Dedifferentiated amniotic fluid mesenchymal stem cell (primary cell): ENCODE measurements around the gene MAD1L1.

Source experiments
- DNase-seq: peaks from one replicate; pipeline ENCODE4 v3.0.0-alpha.2; 2016; ENCODE audit errors: extremely low spot score

MAD1L1 gene

GRCh38 chr7:2140216-2141020 is 92.3 kb downstream of the MAD1L1 start:
- no peak for DNase-seq

GRCh38 chr7:2139004-2139699 is 93.6 kb downstream of the MAD1L1 start:
- no peak for DNase-seq

- DNase-seq = no peak
Observed at GRCh38 chr7:2138146-2138765, 94.5 kb downstream of the MAD1L1 start.

- no peak for DNase-seq
Observed at GRCh38 chr7:2134740-2135139, 98.0 kb downstream of the MAD1L1 start.

GRCh38 chr7:2132243-2132642 is 100.5 kb downstream of the MAD1L1 start:
- DNase-seq = no peak

- DNase-seq = no peak
Observed at GRCh38 chr7:2131800-2132199, 100.9 kb downstream of the MAD1L1 start.

GRCh38 chr7:2131341-2131740 is 101.4 kb downstream of the MAD1L1 start:
- DNase-seq = no peak

- no peak for DNase-seq
Observed at GRCh38 chr7:2130096-2130375, 102.7 kb downstream of the MAD1L1 start.

- no peak for DNase-seq
Observed at GRCh38 chr7:2129323-2130095, 103.2 kb downstream of the MAD1L1 start.

GRCh38 chr7:2128601-2129322 is 104.0 kb downstream of the MAD1L1 start:
- DNase-seq = no peak

- no peak for DNase-seq
Observed at GRCh38 chr7:2126621-2127020, 106.1 kb downstream of the MAD1L1 start.

GRCh38 chr7:2125931-2126330 is 106.8 kb downstream of the MAD1L1 start:
- no peak for DNase-seq

- no peak for DNase-seq
Observed at GRCh38 chr7:2124604-2125345, 108.0 kb downstream of the MAD1L1 start.

- no peak for DNase-seq
Observed at GRCh38 chr7:2123916-2124315, 108.8 kb downstream of the MAD1L1 start.

- no peak for DNase-seq
Observed at GRCh38 chr7:2123360-2123759, 109.4 kb downstream of the MAD1L1 start.

GRCh38 chr7:2122651-2123050 is 110.1 kb downstream of the MAD1L1 start:
- no peak for DNase-seq

GRCh38 chr7:2120841-2121830 is 111.6 kb downstream of the MAD1L1 start:
- no peak for DNase-seq

- no peak for DNase-seq
Observed at GRCh38 chr7:2120251-2120660, 112.5 kb downstream of the MAD1L1 start.

- DNase-seq = no peak
Observed at GRCh38 chr7:2118630-2119190, 114.0 kb downstream of the MAD1L1 start.
